ENCODE results near the gene MMUT.
A peak's percentile ranks its signal among the peaks of the same experiment; 100 is the strongest.
"Not testable (repeated sequence)": the region's sequence is repeated elsewhere in the genome, so short reads cannot be mapped to it uniquely, and the experiment has no call there.

Gene MMUT

DNA sequence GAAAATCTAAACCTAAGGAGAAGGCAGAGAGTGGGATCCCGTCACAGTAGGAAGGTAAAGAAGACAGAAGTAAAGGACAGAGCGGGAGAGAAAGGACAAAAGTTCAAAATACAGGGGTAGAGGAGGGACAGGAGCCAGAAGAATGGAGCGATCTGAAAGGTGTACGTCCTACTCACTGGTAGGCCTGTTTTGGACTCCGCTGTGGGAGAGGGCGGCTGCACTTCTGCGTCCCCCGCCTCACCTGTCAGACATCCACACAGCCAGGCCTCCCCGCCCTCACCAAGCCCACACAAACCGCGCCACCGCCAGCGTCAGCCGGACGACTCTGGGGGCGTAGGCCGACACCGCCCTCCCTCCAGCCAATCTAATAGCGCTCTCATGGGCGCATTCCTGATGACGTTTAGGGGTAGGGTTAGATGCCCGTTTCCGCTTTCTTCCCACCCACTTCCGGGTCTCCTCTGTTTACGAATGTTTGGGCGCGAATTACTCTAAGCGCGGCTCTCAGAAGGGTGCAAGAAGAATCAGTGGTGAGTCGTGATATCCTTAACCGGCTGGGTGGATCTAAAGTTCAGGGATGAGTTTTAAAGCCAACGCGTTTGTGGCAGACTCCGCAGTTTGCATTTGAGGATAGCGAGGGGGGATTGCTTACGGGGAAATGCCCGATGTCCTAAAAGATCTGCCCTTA, at the start of gene MMUT, which contains the start of gene CENPQ:
TSS of gene MMUT (minus strand) at position 327 of the 685 bp plus-strand sequence. CDS start 3,787 bp downstream, outside the sequence.
TSS of gene CENPQ (plus strand) at position 444 of the 685 bp plus-strand sequence. CDS start 6,807 bp downstream, outside the sequence.
- peak; percentile 63 to 97 (median 90) for DNase-seq

DNA sequence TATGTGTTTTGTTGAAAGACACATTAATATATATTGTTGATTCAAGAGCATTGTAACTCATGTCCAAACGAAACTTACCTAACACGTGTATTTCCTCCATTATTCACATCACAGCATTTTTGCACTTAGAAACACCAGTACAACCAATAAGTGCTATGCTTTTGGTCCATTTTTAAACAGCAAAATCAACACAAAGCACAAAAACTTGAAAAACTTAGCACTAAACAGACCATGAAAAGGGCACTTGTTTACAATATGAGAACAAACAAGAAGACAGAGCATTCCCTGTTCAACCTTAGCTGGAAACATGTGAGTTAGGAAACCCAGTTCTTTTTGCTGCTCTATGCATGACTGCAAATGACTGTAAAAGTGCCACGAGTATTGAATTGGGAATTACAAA, 46.3 kb upstream of the MMUT start:
- DNase-seq, result no peak

DNA sequence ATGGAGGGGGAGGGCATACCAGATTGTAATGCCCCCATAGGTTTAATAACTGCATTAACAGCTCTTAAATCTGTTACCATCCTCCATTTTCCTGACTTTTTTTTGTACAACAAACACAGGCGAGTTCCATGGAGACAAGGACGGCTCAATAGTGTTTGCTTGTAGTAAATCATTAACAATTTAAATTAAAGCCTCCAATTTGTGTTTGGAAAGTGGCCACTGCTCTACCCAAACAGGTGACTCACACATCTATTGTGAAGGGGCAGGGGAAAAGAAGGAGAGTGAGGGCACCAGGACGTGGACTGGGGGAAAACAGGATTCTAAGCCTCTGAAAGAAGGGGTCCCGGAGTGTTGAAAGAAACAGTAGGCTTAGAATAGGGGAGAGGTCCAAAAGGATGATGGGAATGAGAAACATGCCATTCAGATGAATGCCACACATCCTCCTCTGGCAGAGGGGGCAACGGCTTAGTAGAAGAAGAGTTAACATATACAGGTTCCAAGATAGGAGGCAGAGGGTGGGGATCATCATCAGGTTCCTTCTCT, 43.6 kb upstream of the MMUT start:
- no peak for DNase-seq

DNA sequence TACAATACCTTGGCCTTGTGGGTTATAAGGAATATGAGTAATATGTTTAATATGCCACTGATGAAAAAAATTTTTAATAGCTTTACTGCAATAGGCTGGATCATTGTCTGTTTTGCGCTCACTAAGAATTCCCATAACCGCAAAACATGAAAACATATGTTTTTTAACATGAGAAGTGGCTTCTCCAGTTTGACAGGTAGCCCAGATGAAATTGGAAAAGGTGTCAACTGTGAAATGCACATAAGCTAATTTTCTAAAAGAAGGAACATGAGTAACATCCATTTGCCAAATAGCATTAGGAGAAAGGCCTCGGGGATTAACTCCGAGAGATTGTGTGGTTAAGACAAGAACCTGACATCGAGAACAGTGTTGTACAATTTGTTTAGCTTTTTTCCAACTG, 41.6 kb upstream of the MMUT start:
- DNase-seq, result no peak

DNA sequence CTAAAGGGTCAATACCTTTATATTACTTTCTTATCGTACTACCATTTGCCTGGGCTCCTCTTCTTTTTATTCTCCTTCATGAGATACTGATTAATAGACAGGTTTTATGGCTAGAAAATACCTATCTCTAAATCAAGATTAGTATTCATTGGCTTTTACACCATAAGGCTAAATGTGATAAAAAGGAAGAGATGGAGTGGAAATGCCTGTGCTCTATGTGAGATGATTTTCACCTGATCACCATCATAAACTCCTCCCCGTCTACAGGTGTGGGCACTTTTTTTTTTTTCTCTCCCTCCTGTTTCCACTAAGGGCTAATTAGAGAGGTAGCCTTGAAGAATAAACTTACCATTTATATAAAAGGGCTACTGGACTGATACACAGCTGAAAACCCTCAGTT, 36.6 kb upstream of the MMUT start, which contains the start of gene GLYATL3:
TSS of gene GLYATL3 (plus strand) at position 301 of the 400 bp plus-strand sequence. CDS start 12,068 bp downstream, outside the sequence.
- DNase-seq, result no peak

DNA sequence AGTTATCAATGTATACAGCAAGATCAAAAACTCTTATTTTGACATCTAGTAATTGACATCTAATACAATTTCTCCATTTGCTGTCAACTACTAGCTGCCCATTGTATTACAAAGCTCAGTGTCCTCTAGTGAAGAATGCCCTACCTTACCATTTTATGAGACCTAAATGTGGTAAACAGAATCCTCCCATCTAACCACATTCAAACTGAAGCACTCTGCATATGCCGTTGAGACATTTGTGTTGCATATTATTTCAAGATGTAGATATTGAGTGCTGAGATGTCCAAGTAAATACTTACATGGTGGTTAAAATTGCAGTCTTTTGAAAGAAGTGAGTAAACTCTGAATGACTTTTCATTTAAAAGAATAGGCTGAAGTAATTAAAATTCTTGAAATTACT, 36.1 kb upstream of the MMUT start:
- no peak for DNase-seq

DNA sequence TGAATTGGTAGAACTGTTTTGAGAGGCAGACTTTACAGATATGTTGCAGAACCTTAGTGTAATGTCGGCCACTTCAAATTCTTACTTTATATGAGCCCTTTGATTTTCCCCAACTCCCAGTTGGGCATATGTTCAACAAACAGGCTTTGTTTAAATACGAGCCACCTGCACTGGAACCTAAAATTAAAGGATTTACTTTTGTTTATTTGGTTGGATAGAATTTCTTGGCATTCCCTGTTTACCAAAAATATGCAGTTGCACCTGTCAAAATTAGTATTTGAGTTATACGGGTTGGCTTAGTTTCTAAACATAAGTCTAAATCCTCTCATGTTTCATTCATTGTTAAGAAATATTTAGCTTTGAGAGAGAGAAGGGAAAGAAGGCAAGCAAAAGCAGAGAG, 34.3 kb upstream of the MMUT start:
- no peak for DNase-seq

DNA sequence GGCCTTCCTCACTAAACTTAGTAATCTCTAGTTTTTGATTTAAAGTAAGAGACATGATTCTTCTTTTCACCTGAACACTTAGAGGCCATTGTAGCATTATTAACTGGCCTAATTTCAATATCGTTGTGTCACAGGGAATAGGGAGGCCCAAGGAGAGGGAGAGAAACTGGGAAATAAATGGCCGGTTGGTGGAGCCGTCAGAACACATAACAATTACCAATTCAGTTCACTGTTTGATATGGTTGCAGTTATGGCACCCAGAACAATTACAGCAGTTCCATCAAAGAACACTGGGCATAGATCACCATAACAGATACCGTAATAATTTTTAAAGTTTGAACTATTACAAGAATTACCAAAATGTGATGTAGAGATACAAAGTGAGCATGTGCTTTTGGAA, 27.6 kb upstream of the MMUT start:
- DNase-seq, result no peak

DNA sequence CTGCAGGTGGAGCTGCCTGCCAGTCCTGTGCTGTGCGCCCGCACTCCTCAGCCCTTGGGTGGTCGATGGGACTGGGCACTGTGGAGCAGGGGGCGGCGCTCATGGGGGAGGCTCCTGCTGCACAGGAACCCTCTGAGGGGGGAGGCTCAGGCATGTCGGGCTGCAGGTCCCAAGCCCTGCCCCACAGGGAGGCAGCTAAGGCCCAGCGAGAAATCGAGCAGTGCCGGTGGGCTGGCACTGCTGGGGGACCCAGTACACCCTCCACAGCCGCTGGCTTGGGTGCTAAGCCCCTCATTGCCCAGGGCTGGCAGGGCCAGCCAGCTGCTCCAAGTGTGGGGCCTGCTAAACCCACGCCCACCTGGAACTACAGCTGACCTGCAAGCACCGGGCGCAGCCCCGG, 20.3 kb upstream of the MMUT start:
- not testable (repeated sequence) for DNase-seq

DNA sequence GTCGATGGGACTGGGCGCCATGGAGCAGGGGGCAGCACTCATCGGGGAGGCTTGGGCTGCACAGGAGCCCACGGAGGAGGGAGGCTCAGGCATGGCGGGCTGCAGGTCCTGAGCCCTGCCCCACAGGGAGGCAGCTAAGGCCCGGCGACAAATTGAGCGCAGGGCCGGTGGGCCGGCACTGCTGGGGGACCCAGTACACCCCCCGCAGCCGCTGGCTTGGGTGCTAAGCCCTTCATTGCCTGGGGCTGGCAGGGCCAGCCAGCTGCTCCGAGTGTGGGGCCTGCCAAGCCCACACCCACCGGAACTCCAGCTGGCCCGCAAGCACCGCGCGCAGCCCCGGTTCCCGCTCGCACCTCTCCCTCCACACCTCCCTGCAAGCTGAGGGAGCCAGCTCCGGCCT, 18.8 kb upstream of the MMUT start:
- not testable (repeated sequence) for DNase-seq

DNA sequence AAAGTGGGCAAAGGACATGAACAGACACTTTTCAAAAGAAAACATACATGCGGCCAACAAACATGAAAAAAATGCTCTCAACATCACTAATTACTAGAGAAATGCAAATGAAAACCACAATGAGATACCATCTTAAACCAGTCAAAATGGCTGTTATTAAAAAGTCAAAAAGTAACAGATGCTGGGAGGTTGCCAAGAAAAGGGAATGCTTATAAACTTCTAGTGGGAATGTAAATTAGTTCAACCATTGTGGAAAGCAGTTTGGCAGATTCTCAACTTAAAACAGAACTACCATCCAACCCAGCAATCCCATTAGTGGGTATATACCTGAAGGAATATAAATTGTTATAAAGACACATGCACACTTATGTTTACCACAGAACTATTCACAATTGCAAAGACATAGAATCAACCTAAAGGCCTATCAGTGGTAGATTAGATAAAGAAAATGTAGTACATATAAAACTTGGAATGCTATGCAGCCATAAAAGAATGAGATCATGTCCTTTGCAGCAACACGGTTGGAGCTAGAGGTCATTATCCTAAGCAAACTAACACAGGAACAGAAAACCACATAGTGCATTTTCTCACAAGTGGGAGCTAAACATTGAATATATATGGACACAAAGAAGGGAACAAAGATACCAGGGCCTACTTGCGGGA, 16.4 kb upstream of the MMUT start:
- no peak for DNase-seq

DNA sequence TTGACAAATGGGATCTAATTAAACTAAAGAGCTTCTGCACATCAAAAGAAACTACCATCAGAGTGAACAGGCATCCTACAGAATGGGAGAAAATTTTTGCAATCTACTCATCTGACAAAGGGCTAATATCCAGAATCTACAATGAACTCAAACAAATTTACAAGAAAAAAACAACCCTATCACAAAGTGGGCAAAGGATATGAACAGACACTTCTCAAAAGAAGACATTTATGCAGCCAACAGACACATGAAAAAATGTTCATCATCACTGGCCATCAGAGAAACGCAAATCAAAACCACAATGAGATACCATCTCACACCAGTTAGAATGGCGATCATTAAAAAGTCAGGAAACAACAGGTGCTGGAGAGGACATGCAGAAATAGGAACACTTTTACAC, 13.5 kb upstream of the MMUT start:
- DNase-seq, result not testable (repeated sequence)

DNA sequence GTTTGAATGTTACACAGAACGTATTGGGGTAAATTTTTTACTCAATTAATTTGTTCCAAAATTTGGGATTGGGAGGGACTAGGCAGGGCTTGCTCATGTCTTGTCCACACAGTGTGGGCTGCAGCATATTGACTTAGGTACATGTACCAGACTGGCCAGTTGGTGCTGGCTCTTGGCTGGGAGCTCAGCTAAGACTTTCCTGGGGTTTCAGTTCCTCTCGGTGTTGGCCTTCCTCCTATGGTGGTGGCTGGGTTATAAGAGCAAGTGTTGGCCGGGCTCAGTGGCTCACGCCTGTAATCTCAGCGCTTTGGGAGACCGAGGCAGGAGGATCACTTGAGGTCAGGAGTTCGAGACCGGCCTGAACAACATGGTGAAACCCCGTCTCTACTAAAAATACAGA, 5.0 kb upstream of the MMUT start:
- no peak for DNase-seq

DNA sequence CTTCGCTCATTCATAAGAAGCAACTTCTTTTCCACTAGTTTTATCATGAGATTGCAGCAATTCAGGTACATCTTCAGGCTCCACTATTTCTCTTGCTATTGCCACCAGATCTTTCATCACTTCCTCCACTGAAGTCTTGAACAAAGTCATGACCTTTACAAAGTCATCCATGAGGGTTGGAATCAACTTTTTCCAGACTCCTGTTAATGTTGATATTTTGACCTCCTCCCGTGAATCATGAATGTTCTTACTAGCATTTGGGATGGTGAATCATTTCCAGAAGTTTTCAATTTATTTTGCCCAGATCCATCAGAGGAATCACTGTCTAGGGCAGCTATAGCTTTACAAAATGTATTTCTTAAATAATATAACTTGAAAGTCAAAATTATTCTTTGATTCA, 1.6 kb upstream of the MMUT start:
- no peak for DNase-seq

DNA sequence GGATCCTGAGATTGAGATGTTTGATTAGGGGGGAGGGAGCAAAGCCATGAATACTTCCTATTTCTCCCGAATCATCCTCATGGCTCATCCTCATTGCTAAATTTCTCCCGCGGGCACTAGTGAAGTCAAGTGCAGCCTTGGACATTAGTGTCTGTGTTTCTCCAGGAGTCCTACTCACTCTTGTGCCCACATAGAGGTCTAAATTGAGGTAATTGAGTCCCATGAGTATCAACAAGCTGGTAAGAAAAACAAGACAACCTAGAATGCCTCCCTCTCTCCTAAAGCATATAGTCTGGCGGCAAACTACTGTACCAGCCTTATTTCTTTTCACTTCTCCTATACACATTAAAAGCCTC, 537 bp upstream of the MMUT start:
- DNase-seq, result no peak

DNA sequence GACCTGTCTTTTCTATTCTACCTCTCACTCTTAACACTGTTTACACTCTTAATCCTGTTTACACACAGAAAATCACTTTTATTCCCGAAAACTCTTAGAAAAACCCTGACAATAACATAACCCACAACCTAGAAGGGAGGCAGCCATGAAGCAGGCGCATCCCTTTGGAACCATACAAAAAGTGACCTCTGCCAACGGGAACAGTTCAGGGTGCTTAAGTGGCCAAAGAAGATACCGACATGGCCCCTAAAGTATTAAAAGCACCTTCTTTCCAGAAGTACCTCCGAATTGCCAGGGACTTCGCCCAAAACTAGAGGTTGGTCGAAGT, 490 bp downstream of the MMUT start:
- DNase-seq, result peak in 2 of 56 donors; percentile 3 to 49

DNA sequence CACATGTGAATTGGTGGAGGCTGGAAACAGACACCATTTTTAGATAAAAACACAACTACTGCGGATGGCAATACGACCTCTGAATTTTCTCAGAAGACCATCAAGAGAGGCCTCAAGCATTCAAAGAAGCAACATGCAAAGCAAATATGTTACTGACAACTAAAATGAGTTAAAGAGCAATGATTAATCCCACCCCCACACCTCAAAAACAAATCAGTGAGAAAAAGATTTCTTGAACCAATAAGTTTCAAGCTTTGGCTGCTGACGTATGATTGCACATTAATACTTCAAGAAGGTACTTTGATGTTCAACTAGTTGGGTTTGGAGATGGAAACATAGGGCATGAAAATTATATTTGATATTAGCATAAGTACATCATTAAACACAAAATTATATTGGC, 982 bp downstream of the MMUT start:
- no peak for DNase-seq

DNA sequence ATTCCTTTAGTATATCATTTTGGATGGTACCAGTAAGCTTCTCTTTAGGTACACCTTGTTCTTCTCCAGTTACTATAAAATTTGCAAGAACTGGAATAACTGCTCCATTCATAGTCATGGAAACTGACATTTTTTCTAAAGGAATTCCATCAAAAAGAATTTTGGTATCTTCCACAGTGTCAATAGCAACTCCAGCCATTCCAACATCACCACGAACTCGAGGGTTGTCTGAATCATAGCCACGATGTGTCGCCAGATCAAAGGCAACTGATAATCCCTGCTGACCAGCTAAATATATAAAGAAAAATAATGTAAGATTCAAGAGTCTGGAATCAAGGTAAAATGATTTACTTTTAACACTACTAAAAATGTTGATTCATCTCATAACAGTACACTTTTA, 5.3 kb downstream of the MMUT start:
- no peak for DNase-seq

DNA sequence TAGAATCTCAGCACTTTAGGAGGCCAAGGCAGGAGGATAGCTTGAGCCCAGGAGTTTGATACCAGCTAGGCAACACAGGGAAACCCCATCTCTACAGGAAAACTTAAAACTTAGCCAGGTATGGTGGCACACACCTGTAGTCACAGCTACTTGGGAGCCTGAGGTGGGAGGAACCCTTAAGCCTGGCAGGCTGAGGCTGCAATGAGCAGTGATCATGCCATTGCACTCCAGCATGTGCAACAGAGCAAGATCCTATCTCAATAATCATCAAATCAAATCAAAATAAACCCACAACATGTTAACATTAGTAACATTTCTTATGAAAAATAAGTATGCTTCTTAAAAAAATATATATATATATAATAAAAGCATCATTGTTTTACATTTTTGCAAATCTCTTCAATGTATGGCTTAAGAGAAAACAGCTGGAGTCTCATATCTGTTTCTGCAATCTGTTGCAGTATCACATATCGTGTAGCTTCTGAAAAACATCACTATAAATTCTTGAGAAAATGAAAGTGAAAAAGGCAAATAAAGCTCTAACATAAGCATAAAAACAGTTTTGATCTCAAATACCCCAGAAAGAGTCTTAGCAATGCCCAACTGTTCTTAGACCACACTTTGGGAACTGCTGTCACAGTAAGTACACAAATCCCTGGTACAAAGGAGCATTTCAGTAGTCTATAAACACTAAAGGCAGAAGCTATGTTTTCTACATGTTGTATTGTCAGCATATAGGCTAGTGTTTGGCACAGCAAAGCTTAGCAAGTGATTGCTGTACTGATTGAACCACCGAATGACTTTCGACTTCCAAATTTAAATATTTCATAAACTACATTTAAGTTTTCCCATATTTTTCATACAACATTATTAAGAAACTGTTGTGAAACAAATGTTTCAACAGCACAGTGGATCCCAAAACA, 8.0 kb downstream of the MMUT start:
- DNase-seq, result no peak

DNA sequence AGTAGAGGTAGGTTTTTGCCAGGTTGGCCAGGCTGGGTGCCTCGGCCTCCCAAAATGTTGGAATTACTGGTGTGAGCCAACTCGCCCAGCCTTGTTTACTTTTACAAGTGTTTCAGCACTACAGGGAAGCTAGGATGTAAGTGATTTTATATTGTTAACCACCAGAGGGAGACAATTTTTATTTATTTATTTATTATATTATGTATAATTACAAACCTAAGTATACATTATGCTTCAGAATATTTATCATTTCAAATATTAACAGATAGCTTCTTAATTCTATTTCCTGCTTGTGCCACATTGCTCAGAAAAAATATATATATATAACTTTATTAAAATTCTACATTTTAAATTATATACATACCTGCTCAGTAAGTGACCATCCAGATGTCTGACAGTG, 9.8 kb downstream of the MMUT start:
- DNase-seq, result no peak

DNA sequence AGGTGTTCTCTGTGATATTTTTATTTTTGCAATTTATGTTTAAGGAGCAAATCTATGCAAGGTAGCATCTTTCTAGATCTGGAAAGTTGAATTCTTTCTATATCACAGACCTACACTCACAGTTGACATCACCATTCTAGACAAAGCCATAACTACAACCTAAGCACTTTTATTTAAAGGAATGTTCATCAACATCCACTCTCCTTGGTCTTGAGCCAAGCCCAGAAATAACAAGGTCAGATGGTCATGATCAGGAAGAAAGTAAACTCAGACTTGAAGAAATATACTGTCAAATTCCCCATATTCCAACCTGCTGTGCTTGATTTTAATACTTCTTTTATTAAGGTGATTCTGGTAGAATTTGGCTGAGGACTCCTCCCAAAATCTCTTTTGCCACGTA, 32.2 kb downstream of the MMUT start:
- DNase-seq, result no peak

DNA sequence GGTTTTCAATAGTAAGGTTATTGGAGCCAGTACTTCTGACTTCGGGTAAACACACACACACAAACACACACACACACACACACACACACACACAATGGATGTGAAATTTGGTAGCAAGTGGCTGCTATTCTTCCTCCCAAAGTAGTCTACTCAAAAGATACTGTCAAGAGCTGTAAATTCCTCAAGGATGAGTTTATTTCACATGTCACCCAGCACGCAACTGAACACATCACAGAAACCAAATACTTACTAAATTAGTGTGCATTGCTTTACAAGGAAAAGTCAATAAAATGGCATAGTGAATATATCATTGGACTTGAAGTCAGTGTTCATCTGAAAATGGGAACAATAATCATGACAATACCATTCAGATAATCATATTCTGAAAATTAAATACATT, 32.9 kb downstream of the MMUT start:
- no peak for DNase-seq
